HepG2 (cell line): ENCODE measurements around the gene PTPA. TPM values are rescaled to one million over a fixed set of nuclear protein-coding genes. Genes with fewer than 3 reads are reported as not detected.
A peak's percentile ranks its signal among the peaks of the same experiment; 100 is the strongest.

ENCODE experiments used
- FIP1L1 ChIP-seq: fragments of 200-400 bp; formaldehyde crosslinking; IDR thresholded peaks from 2 replicates; pipeline ENCODE4 v1.6.1; 2018; ENCODE audit warnings: low read depth, mild to moderate bottlenecking, low read length, moderate library complexity, borderline replicate concordance; ENCODE audit not compliant: insufficient read depth
- FOXC1 ChIP-seq: sonication (generic); formaldehyde crosslinking; IDR thresholded peaks from 2 replicates; pipeline ENCODE4 v1.8.0; 2022; ENCODE audit warnings: mild to moderate bottlenecking, missing genetic modification reagents, borderline replicate concordance
- IRF2 ChIP-seq: IDR thresholded peaks from 2 replicates; pipeline ENCODE4 v1.6.1; 2018; ENCODE audit warnings: missing genetic modification reagents, missing compliant biosample characterization
- MBD4 ChIP-seq: IDR thresholded peaks from 2 replicates; pipeline ENCODE4 v1.6.1; 2012; ENCODE audit warnings: low read length, inconsistent platforms, borderline replicate concordance
- MED13 ChIP-seq: sonication (generic); formaldehyde crosslinking; IDR thresholded peaks from 2 replicates; pipeline ENCODE4 v1.5.0; 2020; ENCODE audit warnings: missing genetic modification reagents
- MLLT10 ChIP-seq: sonication (generic); formaldehyde crosslinking; IDR thresholded peaks from 2 replicates; pipeline ENCODE4 v1.4.0; 2020; ENCODE audit warnings: missing genetic modification reagents
- NKX3-1 ChIP-seq: sonication (generic); formaldehyde crosslinking; IDR thresholded peaks from 2 replicates; pipeline ENCODE4 v1.5.0; 2020; ENCODE audit warnings: missing genetic modification reagents
- RFX5 ChIP-seq: IDR thresholded peaks from 2 replicates; pipeline ENCODE4 v1.6.1; 2011; ENCODE audit warnings: low read depth, low read length, improper control_type of control experiment
- SRY ChIP-seq: sonication (generic); formaldehyde crosslinking; IDR thresholded peaks from 2 replicates; pipeline ENCODE4 v1.8.0; 2022; ENCODE audit warnings: mild to moderate bottlenecking, missing genetic modification reagents
- SYNCRIP ChIP-seq: fragments of 200-400 bp; formaldehyde crosslinking; IDR thresholded peaks from 2 replicates; pipeline ENCODE4 v1.6.1; 2018; ENCODE audit warnings: mild to moderate bottlenecking, low read depth, low read length; ENCODE audit not compliant: insufficient read depth
- TBL1XR1 ChIP-seq: fragments of 150-350 bp; IDR thresholded peaks from 2 replicates; pipeline ENCODE4 v1.6.1; 2014; ENCODE audit warnings: borderline replicate concordance, low read length; ENCODE audit not compliant: partially characterized antibody
- TSC22D2 ChIP-seq: sonication (generic); formaldehyde crosslinking; IDR thresholded peaks from 2 replicates; pipeline ENCODE4 v1.5.1; 2020; ENCODE audit warnings: missing genetic modification reagents, mild to moderate bottlenecking, borderline replicate concordance
- ZKSCAN5 ChIP-seq: sonication (generic); formaldehyde crosslinking; IDR thresholded peaks from 2 replicates; pipeline ENCODE4 v1.5.1; 2020; ENCODE audit warnings: mild to moderate bottlenecking, missing genetic modification reagents
- ZMYM4 ChIP-seq: sonication (generic); formaldehyde crosslinking; IDR thresholded peaks from 2 replicates; pipeline ENCODE4 v1.8.1; 2023; ENCODE audit warnings: mild to moderate bottlenecking, missing genetic modification reagents
- ZNF33B ChIP-seq: sonication (generic); formaldehyde crosslinking; IDR thresholded peaks from 2 replicates; pipeline ENCODE4 v1.5.1; 2020; ENCODE audit warnings: mild to moderate bottlenecking, missing genetic modification reagents
- ZNF431 ChIP-seq: sonication (generic); formaldehyde crosslinking; IDR thresholded peaks from 2 replicates; pipeline ENCODE4 v1.9.0; 2022; ENCODE audit warnings: missing genetic modification reagents, low read depth, mild to moderate bottlenecking, borderline replicate concordance
- ZNF556 ChIP-seq: sonication (generic); formaldehyde crosslinking; IDR thresholded peaks from 2 replicates; pipeline ENCODE4 v1.4.0; 2020; ENCODE audit warnings: mild to moderate bottlenecking, missing genetic modification reagents, borderline replicate concordance
- ZNF569 ChIP-seq: sonication (generic); formaldehyde crosslinking; IDR thresholded peaks from 2 replicates; pipeline ENCODE4 v1.5.0; 2020; ENCODE audit warnings: mild to moderate bottlenecking, missing genetic modification reagents, moderate library complexity, borderline replicate concordance
- polyA plus RNA-seq, 8 experiments: library from polyadenylated mRNA; depleted of rRNA in 3 of 8; stranded (reverse) in 7 of 8; unstranded in 1 of 8; fragments of >200 nt; fragmentation: Illumina TruSeq in 4 of 8; extraction: Trizol in 4 of 8; gene quantifications; 2 replicates each; pipeline versions ENCODE4 v1.2.1 to v1.2.3, GENCODE V29; 2011 to 2016; ENCODE audit warnings: low read depth in 4 of 8, missing spikeins in 1 of 8, mixed read lengths in 1 of 8; ENCODE audit not compliant: insufficient read depth in 1 of 8
- total RNA-seq, 5 experiments: library from RNA; depleted of rRNA; stranded (reverse); fragments of >200 nt; fragmentation: Illumina TruSeq; extraction: Trizol; gene quantifications; 2 replicates each; pipeline ENCODE4 v1.2.3, GENCODE V29; 2016; ENCODE audit warnings: low read depth in 1 of 5
- TF ChIP-seq, protein P1 (sequence below): sonication (generic); formaldehyde crosslinking; IDR thresholded peaks from 2 replicates; pipeline ENCODE4 v1.5.0; 2020; ENCODE audit warnings: missing genetic modification reagents
- TF ChIP-seq, protein P2 (sequence below): sonication (generic); formaldehyde crosslinking; IDR thresholded peaks from 2 replicates; pipeline ENCODE4 v1.5.0; 2020; ENCODE audit warnings: mild to moderate bottlenecking, missing genetic modification reagents
- TF ChIP-seq, protein P3 (sequence below): IDR thresholded peaks from 2 replicates; pipeline ENCODE4 v1.6.1; 2016; ENCODE audit warnings: low read depth
- TF ChIP-seq, protein P4 (sequence below): sonication (generic); formaldehyde crosslinking; IDR thresholded peaks from 2 replicates; pipeline ENCODE4 v1.5.1; 2020; ENCODE audit warnings: mild to moderate bottlenecking, missing genetic modification reagents, moderate library complexity
- TF ChIP-seq, protein P5 (sequence below): sonication (generic); formaldehyde crosslinking; IDR thresholded peaks from 2 replicates; pipeline ENCODE4 v1.5.0; 2020; ENCODE audit warnings: missing genetic modification reagents

Gene PTPA
- total and polyA plus RNA-seq, 2 of the 13 experiments (the other 11 are each of a cell fraction or from before 2014, with no cell fraction given), result 79.3 to 105 TPM

DNA sequence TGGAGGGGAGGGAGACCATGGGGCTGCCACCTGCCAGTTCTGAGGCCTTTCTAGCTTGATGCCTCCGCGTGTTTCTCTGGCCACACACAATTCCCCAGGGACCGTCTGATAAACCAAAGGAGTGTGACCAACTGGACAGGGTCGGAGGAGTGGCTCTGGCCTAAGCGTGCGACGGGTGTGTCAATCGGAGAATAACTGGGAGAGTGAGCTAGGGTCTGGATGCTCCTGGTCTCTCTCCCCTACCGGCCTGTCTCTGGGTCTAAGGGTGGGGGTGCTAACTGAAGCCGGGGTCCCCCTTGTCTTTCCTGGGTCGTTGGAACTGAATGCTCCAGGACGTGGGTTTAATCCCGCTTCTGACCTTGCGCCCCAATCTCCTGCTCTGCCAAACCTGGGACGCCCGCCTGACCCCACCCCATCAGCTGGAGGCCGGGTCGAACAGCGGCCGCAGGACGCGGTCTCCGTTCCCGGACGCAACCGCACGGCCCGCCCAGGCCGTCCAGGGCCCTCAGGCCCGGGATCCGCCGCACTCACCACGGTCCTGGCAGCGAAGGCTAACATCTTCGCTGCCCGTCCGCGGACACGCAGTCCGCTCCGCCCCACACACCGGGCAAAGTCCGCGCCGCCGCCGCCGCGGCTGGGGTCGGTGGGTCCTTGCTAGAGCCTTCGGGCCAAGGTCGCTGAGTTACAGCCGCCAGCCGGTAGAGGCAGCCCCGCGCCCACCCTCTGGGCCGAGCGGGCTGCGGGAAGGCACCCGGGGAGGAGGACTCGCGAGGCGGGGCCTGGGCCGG is 1.1 kb upstream of the PTPA start (continued):
- TF ChIP-seq, protein P1, sequence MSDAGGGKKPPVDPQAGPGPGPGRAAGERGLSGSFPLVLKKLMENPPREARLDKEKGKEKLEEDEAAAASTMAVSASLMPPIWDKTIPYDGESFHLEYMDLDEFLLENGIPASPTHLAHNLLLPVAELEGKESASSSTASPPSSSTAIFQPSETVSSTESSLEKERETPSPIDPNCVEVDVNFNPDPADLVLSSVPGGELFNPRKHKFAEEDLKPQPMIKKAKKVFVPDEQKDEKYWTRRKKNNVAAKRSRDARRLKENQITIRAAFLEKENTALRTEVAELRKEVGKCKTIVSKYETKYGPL, result no peak
- TF ChIP-seq SRY (CRISPR knock-in tag) (peak; percentile 86; the same call in 1 of the 2 replicates), ZMYM4 (peak; percentile 95), ZNF556 (CRISPR knock-in tag) (0 out of 2 replicates have a peak, but pooled peaks have one; percentile 7), MED13 (CRISPR knock-in tag) (0 out of 2 replicates have a peak, but pooled peaks have one; percentile 39), FIP1L1 (no peak), SYNCRIP (no peak), IRF2 (CRISPR knock-in tag) (no peak), MLLT10 (CRISPR knock-in tag) (no peak), FOXC1 (CRISPR knock-in tag) (no peak), MBD4 (no peak), ZNF33B (CRISPR knock-in tag) (0 out of 2 replicates have a peak, but pooled peaks have one; percentile 23), TSC22D2 (CRISPR knock-in tag) (no peak), TBL1XR1 (peak; percentile 11), ZKSCAN5 (CRISPR knock-in tag) (no peak), ZNF569 (CRISPR knock-in tag) (no peak), ZNF431 (CRISPR knock-in tag) (no peak), NKX3-1 (CRISPR knock-in tag) (peak; percentile 19; the same call in 1 of the 2 replicates), RFX5 (no peak)
- TF ChIP-seq, protein P2, sequence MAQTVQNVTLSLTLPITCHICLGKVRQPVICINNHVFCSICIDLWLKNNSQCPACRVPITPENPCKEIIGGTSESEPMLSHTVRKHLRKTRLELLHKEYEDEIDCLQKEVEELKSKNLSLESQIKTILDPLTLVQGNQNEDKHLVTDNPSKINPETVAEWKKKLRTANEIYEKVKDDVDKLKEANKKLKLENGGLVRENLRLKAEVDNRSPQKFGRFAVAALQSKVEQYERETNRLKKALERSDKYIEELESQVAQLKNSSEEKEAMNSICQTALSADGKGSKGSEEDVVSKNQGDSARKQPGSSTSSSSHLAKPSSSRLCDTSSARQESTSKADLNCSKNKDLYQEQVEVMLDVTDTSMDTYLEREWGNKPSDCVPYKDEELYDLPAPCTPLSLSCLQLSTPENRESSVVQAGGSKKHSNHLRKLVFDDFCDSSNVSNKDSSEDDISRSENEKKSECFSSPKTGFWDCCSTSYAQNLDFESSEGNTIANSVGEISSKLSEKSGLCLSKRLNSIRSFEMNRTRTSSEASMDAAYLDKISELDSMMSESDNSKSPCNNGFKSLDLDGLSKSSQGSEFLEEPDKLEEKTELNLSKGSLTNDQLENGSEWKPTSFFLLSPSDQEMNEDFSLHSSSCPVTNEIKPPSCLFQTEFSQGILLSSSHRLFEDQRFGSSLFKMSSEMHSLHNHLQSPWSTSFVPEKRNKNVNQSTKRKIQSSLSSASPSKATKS (CRISPR knock-in tag), result no peak
- TF ChIP-seq, protein P3, sequence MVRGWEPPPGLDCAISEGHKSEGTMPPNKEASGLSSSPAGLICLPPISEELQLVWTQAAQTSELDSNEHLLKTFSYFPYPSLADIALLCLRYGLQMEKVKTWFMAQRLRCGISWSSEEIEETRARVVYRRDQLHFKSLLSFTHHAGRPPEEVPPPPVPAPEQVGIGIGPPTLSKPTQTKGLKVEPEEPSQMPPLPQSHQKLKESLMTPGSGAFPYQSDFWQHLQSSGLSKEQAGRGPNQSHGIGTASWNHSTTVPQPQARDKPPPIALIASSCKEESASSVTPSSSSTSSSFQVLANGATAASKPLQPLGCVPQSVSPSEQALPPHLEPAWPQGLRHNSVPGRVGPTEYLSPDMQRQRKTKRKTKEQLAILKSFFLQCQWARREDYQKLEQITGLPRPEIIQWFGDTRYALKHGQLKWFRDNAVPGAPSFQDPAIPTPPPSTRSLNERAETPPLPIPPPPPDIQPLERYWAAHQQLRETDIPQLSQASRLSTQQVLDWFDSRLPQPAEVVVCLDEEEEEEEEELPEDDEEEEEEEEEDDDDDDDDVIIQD, result no peak
- TF ChIP-seq, protein P4, sequence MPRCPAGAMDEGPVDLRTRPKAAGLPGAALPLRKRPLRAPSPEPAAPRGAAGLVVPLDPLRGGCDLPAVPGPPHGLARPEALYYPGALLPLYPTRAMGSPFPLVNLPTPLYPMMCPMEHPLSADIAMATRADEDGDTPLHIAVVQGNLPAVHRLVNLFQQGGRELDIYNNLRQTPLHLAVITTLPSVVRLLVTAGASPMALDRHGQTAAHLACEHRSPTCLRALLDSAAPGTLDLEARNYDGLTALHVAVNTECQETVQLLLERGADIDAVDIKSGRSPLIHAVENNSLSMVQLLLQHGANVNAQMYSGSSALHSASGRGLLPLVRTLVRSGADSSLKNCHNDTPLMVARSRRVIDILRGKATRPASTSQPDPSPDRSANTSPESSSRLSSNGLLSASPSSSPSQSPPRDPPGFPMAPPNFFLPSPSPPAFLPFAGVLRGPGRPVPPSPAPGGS (CRISPR knock-in tag), result no peak; the same call in 1 of the 2 replicates
- TF ChIP-seq, protein P5, sequence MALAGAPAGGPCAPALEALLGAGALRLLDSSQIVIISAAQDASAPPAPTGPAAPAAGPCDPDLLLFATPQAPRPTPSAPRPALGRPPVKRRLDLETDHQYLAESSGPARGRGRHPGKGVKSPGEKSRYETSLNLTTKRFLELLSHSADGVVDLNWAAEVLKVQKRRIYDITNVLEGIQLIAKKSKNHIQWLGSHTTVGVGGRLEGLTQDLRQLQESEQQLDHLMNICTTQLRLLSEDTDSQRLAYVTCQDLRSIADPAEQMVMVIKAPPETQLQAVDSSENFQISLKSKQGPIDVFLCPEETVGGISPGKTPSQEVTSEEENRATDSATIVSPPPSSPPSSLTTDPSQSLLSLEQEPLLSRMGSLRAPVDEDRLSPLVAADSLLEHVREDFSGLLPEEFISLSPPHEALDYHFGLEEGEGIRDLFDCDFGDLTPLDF (CRISPR knock-in tag), result peak; percentile 61; the same call in 1 of the 2 replicates
